ENCODE results near the gene CD8B.
A peak's percentile ranks its signal among the peaks of the same experiment; 100 is the strongest.
"Not testable (repeated sequence)": the region's sequence is repeated elsewhere in the genome, so short reads cannot be mapped to it uniquely, and the experiment has no call there.

Gene CD8B

GRCh38 chr2:86861628-86862379, at the start of gene CD8B:
Gene CD8B (minus strand): TSS chr2:86861886. CDS start chr2:86861865, 21 bp downstream.
- not testable (repeated sequence) for DNase-seq

GRCh38 chr2:86905868-86906267, 44.2 kb upstream of the CD8B start:
- DNase-seq = not testable (repeated sequence)

GRCh38 chr2:86900687-86901086, 39.0 kb upstream of the CD8B start:
- not testable (repeated sequence) for DNase-seq

- not testable (repeated sequence) for DNase-seq
Observed at GRCh38 chr2:86886026-86886425, 24.3 kb upstream of the CD8B start.

GRCh38 chr2:86882865-86883264, 21.2 kb upstream of the CD8B start:
- not testable (repeated sequence) for DNase-seq

- not testable (repeated sequence) for DNase-seq
Observed at GRCh38 chr2:86882118-86882665, 20.5 kb upstream of the CD8B start.

GRCh38 chr2:86878986-86879385, 17.3 kb upstream of the CD8B start:
- not testable (repeated sequence) for DNase-seq

- not testable (repeated sequence) for DNase-seq
Observed at GRCh38 chr2:86870941-86871340, 9.3 kb upstream of the CD8B start.

- DNase-seq = not testable (repeated sequence)
Observed at GRCh38 chr2:86868895-86869468, 7.3 kb upstream of the CD8B start.

- DNase-seq = not testable (repeated sequence)
Observed at GRCh38 chr2:86862380-86862703, 656 bp upstream of the CD8B start.

GRCh38 chr2:86861175-86861574, 511 bp downstream of the CD8B start:
- not testable (repeated sequence) for DNase-seq

GRCh38 chr2:86860573-86860972, 1.1 kb downstream of the CD8B start:
- DNase-seq = not testable (repeated sequence)

GRCh38 chr2:86857688-86858087, 4.0 kb downstream of the CD8B start:
- not testable (repeated sequence) for DNase-seq

GRCh38 chr2:86856498-86856897, 5.2 kb downstream of the CD8B start:
- DNase-seq = not testable (repeated sequence)

- DNase-seq = peak; percentile 70
Observed at GRCh38 chr2:86855981-86856380, 5.7 kb downstream of the CD8B start.

GRCh38 chr2:86851581-86851980, 10.1 kb downstream of the CD8B start:
- DNase-seq = not testable (repeated sequence)

- DNase-seq = not testable (repeated sequence)
Observed at GRCh38 chr2:86842607-86843234, 19.0 kb downstream of the CD8B start.

- DNase-seq = not testable (repeated sequence)
Observed at GRCh38 chr2:86841330-86841729, 20.4 kb downstream of the CD8B start.

- not testable (repeated sequence) for DNase-seq
Observed at GRCh38 chr2:86839871-86840548, 21.7 kb downstream of the CD8B start.

GRCh38 chr2:86839455-86839854, 22.2 kb downstream of the CD8B start:
- not testable (repeated sequence) for DNase-seq

GRCh38 chr2:86837714-86838113, 24.0 kb downstream of the CD8B start:
- not testable (repeated sequence) for DNase-seq

GRCh38 chr2:86836915-86837695, 24.6 kb downstream of the CD8B start:
- DNase-seq = peak; percentile 65
